A673 (cell line): ENCODE results near the gene CEP89. TPM values are rescaled to one million over a fixed set of nuclear protein-coding genes. Genes with fewer than 3 reads are reported as not detected.
"Not testable (repeated sequence)": the region's sequence is repeated elsewhere in the genome, so short reads cannot be mapped to it uniquely, and the experiment has no call there.

ENCODE experiments used
- Bru-seq: library from RNA; stranded (reverse); fragments of 400-500 nt; gene quantifications from one replicate; lab custom pipeline; 2021; lab: Mats Ljungman, UMichigan
- BruChase-seq, 2 experiments: library from RNA; stranded (reverse); fragments of 400-500 nt; gene quantifications; one replicate each; lab custom pipeline; 2021; lab: Mats Ljungman, UMichigan
- BruUV-seq: library from RNA; stranded (reverse); fragments of 400-500 nt; replicated peaks from 2 replicates; lab custom pipeline; 2021; lab: Mats Ljungman, UMichigan
- CTCF ChIA-PET: fragments of 300-600 bp; sonication (Branson Sonifier 250); formaldehyde crosslinking; loops from one replicate; lab custom pipeline; 2022; ENCODE audit warnings: antibody characterized with exemption; lab: Charles Lee
- POLR2A ChIA-PET: fragments of 300-600 bp; sonication (Branson Sonifier 250); formaldehyde crosslinking; loops from one replicate; lab custom pipeline; 2022; ENCODE audit warnings: antibody characterized with exemption; ENCODE audit not compliant: low non-redundant PET; lab: Charles Lee
- DNase-seq: peaks from one replicate; pipeline ENCODE4 v3.0.0-alpha.2; 2015; ENCODE audit warnings: low spot score
- H3K27ac ChIP-seq: fragments of 200-600 bp; sonication (generic); 2 replicates; pipeline ENCODE4 v1.5.1; 2016; ENCODE audit warnings: mixed run types, low read depth, mild to moderate bottlenecking, mixed read lengths, antibody characterized with exemption, low read length; ENCODE audit not compliant: poor library complexity, severe bottlenecking
- H3K27me3 ChIP-seq: fragments of 200-600 bp; sonication (generic); replicated peaks from 2 replicates; pipeline ENCODE4 v1.6.1; 2017; ENCODE audit warnings: mixed run types, low read depth, mild to moderate bottlenecking, mixed read lengths, antibody characterized with exemption, low read length; ENCODE audit not compliant: insufficient read depth, poor library complexity
- H3K36me3 ChIP-seq: fragments of 200-600 bp; sonication (generic); 2 replicates; pipeline ENCODE4 v1.6.1; 2016; ENCODE audit warnings: mixed run types, mild to moderate bottlenecking, mixed read lengths, antibody characterized with exemption, low read length; ENCODE audit not compliant: insufficient read depth, poor library complexity, severe bottlenecking
- H3K4me1 ChIP-seq: fragments of 200-600 bp; sonication (generic); 2 replicates; pipeline ENCODE4 v1.6.1; 2017; ENCODE audit warnings: mixed run types, mild to moderate bottlenecking, mixed read lengths, antibody characterized with exemption, low read length; ENCODE audit not compliant: insufficient read depth, poor library complexity, severe bottlenecking
- H3K4me3 ChIP-seq: fragments of 200-600 bp; sonication (generic); 2 replicates; pipeline ENCODE4 v1.5.1; 2016; ENCODE audit warnings: low read depth, mixed run types, mild to moderate bottlenecking, mixed read lengths, low read length; ENCODE audit not compliant: poor library complexity, severe bottlenecking
- H3K9me3 ChIP-seq: fragments of 200-600 bp; sonication (generic); 2 replicates; pipeline ENCODE4 v1.6.1; 2016; ENCODE audit warnings: mixed run types, low read depth, mild to moderate bottlenecking, mixed read lengths, antibody characterized with exemption, low read length; ENCODE audit not compliant: poor library complexity, severe bottlenecking
- CTCF ChIP-seq: fragments of 300-800, 200-600 bp; sonication (generic); conservative IDR thresholded peaks from 2 replicates; pipeline ENCODE4 v1.5.1; 2017; ENCODE audit warnings: low read depth, mild to moderate bottlenecking, antibody characterized with exemption, low read length, moderate library complexity, mixed read lengths
- EZH2 ChIP-seq: fragments of 200-600 bp; sonication (generic); IDR thresholded peaks from 2 replicates; pipeline ENCODE4 v1.6.1; 2017; ENCODE audit warnings: borderline replicate concordance, low read depth, mild to moderate bottlenecking, mixed read lengths, antibody characterized with exemption, low read length; ENCODE audit not compliant: poor library complexity, severe bottlenecking
- intact Hi-C: fragments of 100-400 bp; cut with micrococcal nuclease; formaldehyde crosslinking; loops from one replicate; pipeline ENCODE4 v1.10.0; 2022; ENCODE audit not compliant: unreplicated experiment
- long read RNA-seq: library from polyadenylated mRNA; stranded (forward); transcript quantifications from one replicate; pipeline ENCODE4 v2.0.0, GENCODE V29; 2022
- total RNA-seq: library from RNA; stranded (reverse); gene quantifications from 2 replicates; pipeline ENCODE4 v1.2.3, GENCODE V29; 2021

Gene CEP89
- total RNA-seq (38.7 and 47.2 TPM in 2 replicates), Bru-seq, nascent RNA (percentile 62 among the genes with signal in this experiment), BruChase-seq, experiment 1, labeled RNA remaining after a 2-hour chase (percentile 62 among the genes with signal in this experiment), BruChase-seq, experiment 2, labeled RNA remaining after a 6-hour chase (percentile 69 among the genes with signal in this experiment)
- long read RNA-seq, full-length matches to known transcripts: 68 of 104 reads
- long read RNA-seq, partial matches to known transcripts: 9 of 104 reads
- long read RNA-seq, other reads (novel, unspliced or antisense): 27 of 104 reads

DNA sequence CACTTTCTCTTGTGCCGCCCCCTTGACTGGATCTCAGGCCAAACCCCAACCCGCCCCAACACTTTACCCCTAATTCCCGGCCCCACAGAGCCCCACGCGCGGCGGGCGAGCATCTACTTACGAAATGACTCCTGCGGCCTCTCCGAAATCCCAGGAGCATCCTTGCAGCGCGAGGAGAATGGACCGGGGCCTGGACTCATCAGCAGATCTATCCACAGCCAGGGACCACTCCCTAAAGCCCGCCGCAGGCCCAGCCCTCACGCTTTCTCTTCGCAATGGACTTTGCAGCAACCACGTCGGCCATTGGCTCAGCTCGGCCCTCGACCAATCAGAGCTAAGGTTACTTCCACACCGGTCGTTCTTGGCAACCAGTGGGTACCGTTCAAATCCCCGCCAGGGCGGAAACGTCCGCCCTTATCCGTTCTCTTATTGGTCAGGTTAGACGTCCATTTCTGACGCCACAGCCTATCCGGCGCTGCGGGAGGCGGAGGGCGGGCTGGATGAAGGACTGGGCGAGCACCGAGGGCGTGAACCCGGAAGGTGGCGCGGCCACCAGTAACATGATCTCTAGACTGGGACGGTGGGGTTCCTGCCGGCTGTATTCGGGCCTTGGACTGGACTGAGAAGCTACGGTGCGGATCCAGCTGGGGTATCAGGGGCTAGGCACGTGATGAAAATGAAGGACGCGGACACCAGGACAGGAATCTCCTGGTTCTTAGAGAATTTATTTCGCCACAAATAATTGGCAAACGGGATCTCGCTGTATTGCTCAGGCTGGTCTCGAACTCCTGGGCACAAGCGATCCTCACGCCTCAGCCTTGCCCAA, at the start of gene CEP89, which contains the start of gene FAAP24:
TSS of gene CEP89 (minus strand) at position 244 of the 826 bp plus-strand sequence. CDS start at position 160, 84 bp downstream.
TSS of gene FAAP24 (plus strand) at position 528 of the 826 bp plus-strand sequence. CDS start 955 bp downstream, outside the sequence.
- peaks cover 7% of the 10 kb centered on the region for H3K4me1 ChIP-seq
- peaks cover 4% of the 10 kb centered on the region for H3K36me3 ChIP-seq
- H3K27me3 ChIP-seq: no peaks in the 10 kb centered on the region
- H3K9me3 ChIP-seq: no peaks in the 10 kb centered on the region
- CTCF ChIA-PET: interaction anchor here (0.6 kb wide), 2 partner anchors 151 to 372 kb away, joined by 3 to 4 read pairs; no protein-coding TSS in a partner anchor
- intact Hi-C loops: loop anchor here (5.0 to 10.0 kb wide), 2 partner anchors 213 to 280 kb away; partner anchors contain the start of gene NUDT19
- TF ChIP-seq CTCF: no peak
- no peak for TF ChIP-seq EZH2
- peak within 1 kb of the TSS; percentile 63 for H3K27ac ChIP-seq
- H3K4me3 ChIP-seq: peak within 1 kb of the TSS; percentile 72
- DNase-seq: peak; percentile 99
- POLR2A ChIA-PET: interaction anchor here (0.7 kb wide), 1 partner anchor 734 kb away, joined by 5 read pairs; no protein-coding TSS in a partner anchor
- no TSS peak for BruUV-seq

GRCh38 chr19:33010891-33011290, 39.1 kb upstream of the CEP89 start:
- H3K36me3 ChIP-seq, POLR2A ChIA-PET, H3K4me3 ChIP-seq, H3K4me1 ChIP-seq, H3K27me3 ChIP-seq, H3K9me3 ChIP-seq, H3K27ac ChIP-seq, CTCF ChIA-PET, BruUV-seq, DNase-seq, intact Hi-C loops: not testable (repeated sequence)

DNA sequence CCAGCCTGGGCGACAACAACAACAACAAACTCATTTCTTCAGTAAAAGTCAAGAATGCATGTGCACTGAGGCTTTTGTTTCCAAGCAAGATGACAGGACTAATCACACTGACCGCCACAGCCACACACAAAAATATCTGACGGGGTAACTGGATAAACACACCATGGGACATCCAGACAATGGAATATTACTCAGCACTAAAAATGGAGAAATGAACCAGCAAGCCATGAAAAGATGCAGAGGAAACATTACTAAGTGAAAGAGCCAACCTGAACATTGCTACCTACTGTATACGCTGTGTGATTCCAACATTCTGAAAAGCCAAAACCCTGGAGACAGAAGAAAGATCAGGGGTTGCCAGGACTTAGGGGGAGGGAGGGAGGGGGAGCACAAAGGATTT, 37.0 kb upstream of the CEP89 start:
- BruUV-seq: no TSS peak
- no peak for DNase-seq
- H3K4me3 ChIP-seq: no peak overlapping the region
- POLR2A ChIA-PET: no interaction called here
- TF ChIP-seq EZH2 (no peak), CTCF (no peak)
- CTCF ChIA-PET: no interaction called here
- no peaks in the 10 kb centered on the region for H3K4me1 ChIP-seq
- no peaks in the 10 kb centered on the region for H3K9me3 ChIP-seq
- H3K27me3 ChIP-seq: no peaks in the 10 kb centered on the region
- H3K27ac ChIP-seq: no peak overlapping the region
- peaks cover 2% of the 10 kb centered on the region for H3K36me3 ChIP-seq
- intact Hi-C loops: no loop called here
